Activated CD8-positive, alpha-beta memory T cell treated with anti-CD3 and anti-CD28 coated beads for 4 hours (primary cell): ENCODE measurements around the gene CDC37L1.

ENCODE experiments used
- DNase-seq, 2 donors: peaks; one replicate each; pipeline ENCODE4 v3.0.0-alpha.2; 2020; ENCODE audit warnings: low read depth in 2 of 2

Gene CDC37L1

GRCh38 chr9:4668604-4669003 is 10.8 kb upstream of the CDC37L1 start:
- DNase-seq: no peak

GRCh38 chr9:4669890-4670289 is 9.5 kb upstream of the CDC37L1 start:
- DNase-seq: no peak

GRCh38 chr9:4670591-4670990 is 8.8 kb upstream of the CDC37L1 start:
- DNase-seq: no peak

GRCh38 chr9:4671737-4672136 is 7.6 kb upstream of the CDC37L1 start:
- DNase-seq: no peak

GRCh38 chr9:4674783-4675182 is 4.6 kb upstream of the CDC37L1 start:
- no peak for DNase-seq

- DNase-seq: no peak
Measured at GRCh38 chr9:4677392-4677791, 2.0 kb upstream of the CDC37L1 start.

- no peak for DNase-seq
Measured at GRCh38 chr9:4678679-4679267, 596 bp upstream of the CDC37L1 start.

- DNase-seq: no peak
Measured at GRCh38 chr9:4680173-4680525, 780 bp downstream of the CDC37L1 start.

- DNase-seq: no peak
Measured at GRCh38 chr9:4680750-4681149, 1.4 kb downstream of the CDC37L1 start.

- no peak for DNase-seq
Measured at GRCh38 chr9:4684820-4685219, 5.5 kb downstream of the CDC37L1 start.

GRCh38 chr9:4686112-4686511 is 6.7 kb downstream of the CDC37L1 start:
- DNase-seq: no peak

GRCh38 chr9:4686584-4686983 is 7.2 kb downstream of the CDC37L1 start:
- no peak for DNase-seq

- no peak for DNase-seq
Measured at GRCh38 chr9:4689021-4689420, 9.7 kb downstream of the CDC37L1 start.

GRCh38 chr9:4689687-4690104 is 10.3 kb downstream of the CDC37L1 start:
- DNase-seq: no peak

- no peak for DNase-seq
Measured at GRCh38 chr9:4690144-4690543, 10.8 kb downstream of the CDC37L1 start.

- DNase-seq: no peak
Measured at GRCh38 chr9:4691795-4692194, 12.4 kb downstream of the CDC37L1 start.

- no peak for DNase-seq
Measured at GRCh38 chr9:4700091-4700490, 20.7 kb downstream of the CDC37L1 start.

- no peak for DNase-seq
Measured at GRCh38 chr9:4700932-4701331, 21.6 kb downstream of the CDC37L1 start.

- DNase-seq: no peak
Measured at GRCh38 chr9:4701526-4701925, 22.2 kb downstream of the CDC37L1 start.

- no peak for DNase-seq
Measured at GRCh38 chr9:4704129-4704528, 24.8 kb downstream of the CDC37L1 start.

- DNase-seq: no peak
Measured at GRCh38 chr9:4706021-4706420, 26.7 kb downstream of the CDC37L1 start.

- no peak for DNase-seq
Measured at GRCh38 chr9:4706971-4707622, 27.7 kb downstream of the CDC37L1 start.

GRCh38 chr9:4709380-4709779 is 30.0 kb downstream of the CDC37L1 start:
- DNase-seq: no peak

GRCh38 chr9:4713849-4714248 is 34.5 kb downstream of the CDC37L1 start:
- no peak for DNase-seq
